C4-2B (cell line): Measurements from ENCODE around the gene PERCC1.

Source experiments
- CTCF ChIP-seq: fragments of 450-650 bp; conservative IDR thresholded peaks from 2 replicates; pipeline ENCODE4 v1.5.1; 2017; ENCODE audit warnings: mild to moderate bottlenecking
- ZFX ChIP-seq: fragments of 450-650 bp; IDR thresholded peaks from 2 replicates; pipeline ENCODE4 v1.6.1; 2017

- TF ChIP-seq CTCF, result no peak
- no peak for TF ChIP-seq ZFX
Observed at GRCh38 chr16:1453316-1453715, 22.4 kb downstream of the PERCC1 start.
